Stimulated activated CD8-positive, alpha-beta memory T cell treated with anti-CD3 and anti-CD28 coated beads, Interleukin-2, amount 100 ng/mL, for 1 hour (primary cell): ENCODE results near the gene TXN.
A peak's percentile ranks its signal among the peaks of the same experiment; 100 is the strongest.

Experiments used
- DNase-seq, 2 donors: peaks; one replicate each; pipeline ENCODE4 v3.0.0-alpha.2; 2020; ENCODE audit warnings: low read depth in 2 of 2

The TXN gene

DNA sequence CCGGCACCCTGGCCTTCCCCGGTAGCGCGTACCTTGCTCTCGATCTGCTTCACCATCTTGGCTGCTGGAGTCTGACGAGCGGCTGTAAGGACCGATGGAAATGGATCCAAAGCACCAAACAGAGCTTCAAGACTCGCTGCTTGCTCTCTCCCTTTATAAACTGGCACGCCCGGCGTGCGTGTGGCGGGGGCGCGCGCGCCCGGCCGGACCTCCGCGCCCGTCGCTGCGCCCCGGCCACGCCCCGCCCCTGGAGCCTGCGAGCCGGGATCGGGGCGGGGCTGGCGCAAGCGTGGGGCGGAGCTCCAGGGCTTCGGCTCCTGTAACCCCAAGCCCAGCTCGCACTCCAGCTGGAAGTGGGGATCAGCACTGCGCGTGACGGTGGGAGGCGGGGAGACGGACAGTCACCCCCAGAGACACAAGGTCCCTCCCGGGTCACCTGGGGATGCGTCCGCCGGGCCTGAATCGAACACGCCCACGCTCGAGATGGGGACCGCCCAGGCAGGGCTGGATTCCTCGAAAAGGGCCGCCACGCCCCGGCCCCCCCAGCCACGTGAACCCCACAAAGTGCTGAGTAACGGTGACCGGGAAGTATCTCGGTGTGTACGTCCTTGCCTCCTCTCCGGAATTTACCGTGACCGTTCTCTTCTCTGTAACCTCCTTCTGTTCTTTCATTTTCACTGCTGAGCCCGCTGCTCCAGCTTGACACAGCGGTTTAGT, at the start of gene TXN:
TXN (minus strand) TSS at position 128 of the 717 bp plus-strand sequence; CDS start at position 56, 72 bp downstream.
- DNase-seq = peak; percentile 59 to 64

DNA sequence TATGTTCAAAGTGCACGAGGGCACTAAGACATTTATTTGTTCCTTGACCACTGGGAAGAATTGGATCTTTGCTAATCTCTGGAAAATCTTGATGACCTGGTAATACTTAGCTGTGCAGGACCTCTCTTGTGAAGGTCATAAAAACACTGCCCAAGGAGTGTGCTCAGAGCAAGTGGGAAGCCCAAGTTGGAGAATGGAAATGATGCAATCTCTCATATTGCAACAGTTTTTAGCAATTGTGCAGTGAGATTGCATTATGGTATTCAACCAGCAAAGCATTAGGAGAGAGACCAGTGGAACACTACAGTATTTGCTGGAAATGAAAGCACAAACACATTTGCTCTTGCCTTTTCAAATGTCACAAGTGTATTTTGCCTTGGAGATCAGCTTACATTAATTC, 46.8 kb upstream of the TXN start:
- no peak for DNase-seq

DNA sequence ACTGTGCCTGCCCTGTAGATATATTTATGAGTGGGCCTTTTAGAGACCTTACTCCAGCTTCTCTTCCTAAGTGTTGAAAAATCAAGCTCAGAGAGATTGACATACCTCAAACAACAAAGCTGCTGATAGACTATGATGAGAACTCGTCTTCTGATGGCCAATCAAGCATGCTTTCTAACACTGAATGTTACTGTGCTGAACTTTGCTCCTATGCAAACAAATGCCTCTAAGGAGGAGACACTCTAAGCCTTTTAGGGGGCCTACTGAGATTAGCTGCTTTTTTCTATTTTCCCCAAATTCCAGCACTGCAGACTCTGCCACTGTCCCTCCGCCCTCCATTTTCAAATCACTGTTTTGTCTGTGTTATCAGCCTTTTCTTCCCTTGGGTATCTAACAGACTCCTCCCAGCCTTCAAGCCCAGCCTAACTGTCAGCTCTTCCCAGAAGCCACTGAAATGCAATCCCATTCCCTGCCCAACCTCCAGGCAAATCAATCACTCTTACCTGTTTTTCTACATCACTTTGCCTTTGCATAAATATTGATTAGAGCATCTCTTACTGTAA, 41.8 kb upstream of the TXN start:
- no peak for DNase-seq

DNA sequence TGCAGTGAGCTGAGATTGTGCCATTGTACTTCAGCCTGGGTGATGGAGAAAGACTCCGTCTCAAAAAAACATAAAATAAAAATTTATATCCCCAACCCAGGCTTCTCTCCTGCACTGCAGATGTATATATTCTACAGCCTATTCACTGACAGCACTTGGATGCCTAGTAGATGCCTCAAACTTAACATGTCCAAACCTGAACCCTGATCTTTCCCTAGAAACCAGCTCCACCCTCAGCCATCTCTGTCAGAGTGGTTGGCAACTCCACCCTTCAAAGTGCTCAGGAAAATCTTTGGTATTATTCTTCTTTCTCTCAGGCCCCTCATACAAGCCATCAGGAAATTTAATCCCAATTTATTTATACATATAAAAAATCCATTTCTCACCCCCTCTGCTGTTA, 36.9 kb upstream of the TXN start:
- no peak for DNase-seq

DNA sequence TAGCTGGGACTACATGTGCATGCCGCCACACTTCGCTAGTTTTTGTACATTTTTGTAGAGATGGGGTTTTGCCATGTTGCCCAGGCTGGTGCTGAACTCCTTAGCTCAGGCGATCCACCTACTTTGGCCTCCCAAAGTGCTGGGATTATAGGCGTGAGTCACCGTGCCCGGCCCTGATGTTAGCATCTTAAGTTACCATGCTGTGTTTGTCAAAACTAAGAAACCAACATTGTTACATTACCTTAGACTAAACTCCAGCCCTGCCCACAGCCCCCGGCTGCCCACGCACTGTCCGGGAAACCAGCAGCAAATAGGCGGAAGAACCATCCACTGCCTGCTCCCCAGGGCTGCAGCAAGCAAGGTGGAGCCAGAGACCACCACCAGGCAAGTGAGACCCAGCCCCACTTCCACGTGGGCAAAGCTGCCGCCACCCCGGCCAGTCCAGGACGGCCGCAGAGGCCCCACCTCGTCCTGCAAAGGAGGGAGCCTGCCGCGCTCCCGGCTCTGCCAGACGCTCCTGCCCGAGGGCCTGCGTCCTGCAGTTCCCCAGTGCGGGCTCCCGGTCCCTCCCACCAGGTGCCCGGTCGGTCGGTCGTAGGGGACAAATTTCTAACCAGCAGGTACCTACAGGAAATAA, 35.7 kb upstream of the TXN start:
- no peak for DNase-seq

DNA sequence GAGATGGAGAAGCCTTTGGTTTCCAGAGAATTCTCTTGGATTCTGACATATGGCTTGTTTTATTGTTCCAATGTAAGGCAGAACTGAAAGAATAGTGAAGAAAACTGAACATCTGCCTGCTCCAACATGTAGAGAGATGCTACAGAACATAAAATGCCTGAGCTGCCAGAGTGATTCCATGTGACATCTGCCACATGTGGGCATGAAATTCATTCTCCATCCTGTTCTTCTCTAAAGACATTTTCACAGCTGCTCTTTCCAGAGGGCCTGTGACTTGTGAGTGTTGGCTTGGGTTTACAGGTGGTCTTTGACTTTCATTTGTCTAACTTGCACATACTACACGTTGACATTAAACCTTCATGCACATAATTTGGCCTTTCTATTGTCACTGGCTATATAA, 33.7 kb upstream of the TXN start:
- no peak for DNase-seq

DNA sequence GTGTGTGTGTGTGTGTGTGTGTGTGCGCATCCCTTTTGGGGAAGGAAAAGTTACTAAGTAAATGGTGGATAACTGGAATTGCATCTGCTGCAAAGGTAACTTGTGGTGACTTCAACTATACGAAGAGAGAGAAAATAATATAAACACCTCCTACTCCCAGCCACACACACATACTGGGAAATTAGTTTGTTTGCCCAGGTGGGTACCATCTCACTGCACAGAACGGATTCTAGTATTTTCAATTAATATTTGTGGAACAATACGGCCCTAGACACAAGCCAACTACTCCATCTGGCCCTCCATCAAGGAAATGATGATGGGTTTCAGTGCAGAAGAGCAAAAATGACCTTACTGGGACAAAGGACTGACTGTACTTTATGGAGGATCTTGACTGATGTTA, 32.2 kb upstream of the TXN start:
- DNase-seq = no peak

DNA sequence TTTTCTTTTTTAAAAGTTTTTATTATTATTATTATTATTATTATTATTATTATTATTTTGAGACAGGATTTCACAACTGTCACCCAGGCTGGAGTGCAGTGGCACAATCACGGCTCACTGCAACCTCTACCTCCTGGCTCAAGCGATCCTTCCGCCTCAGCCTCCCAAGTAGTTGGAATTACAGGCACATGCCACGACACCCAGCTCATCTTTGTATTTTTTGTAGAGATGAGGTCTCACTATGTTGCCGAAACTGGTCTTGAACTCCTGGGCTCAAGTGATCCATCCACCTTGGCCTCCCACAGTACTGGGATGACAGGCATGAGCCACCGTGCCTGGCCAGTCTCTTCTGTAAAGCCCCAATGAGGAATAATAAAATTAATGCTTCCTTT, 31.0 kb upstream of the TXN start:
- DNase-seq = no peak

DNA sequence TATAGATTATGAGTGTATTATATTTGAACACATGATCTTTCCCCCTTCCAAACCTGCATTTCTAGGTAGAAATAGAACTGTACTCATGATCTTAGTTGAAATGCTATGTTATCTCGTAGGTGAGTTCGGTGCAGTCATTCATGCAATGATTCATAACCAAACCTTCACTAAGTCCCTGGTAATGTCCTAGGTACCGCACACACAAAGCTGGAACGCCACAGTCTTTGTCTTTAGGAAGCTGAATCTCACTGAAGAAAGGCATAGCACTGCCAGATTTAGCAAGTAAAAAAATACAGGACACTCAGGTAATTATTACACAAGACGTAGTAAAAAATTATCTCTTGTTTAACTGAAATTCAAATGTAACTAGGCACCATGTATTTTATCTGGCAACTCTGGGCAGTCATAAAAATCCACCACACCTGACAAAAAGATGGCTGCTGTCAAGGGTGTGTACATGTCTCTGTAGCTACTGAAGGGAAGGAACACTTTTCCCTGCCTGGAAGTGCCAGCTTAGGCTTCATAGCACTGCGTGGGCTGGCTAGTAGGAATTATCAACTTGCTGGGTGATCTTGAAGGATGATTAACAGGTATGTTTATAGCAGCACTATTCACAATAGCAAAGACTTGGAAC, 28.0 kb upstream of the TXN start:
- DNase-seq = no peak

DNA sequence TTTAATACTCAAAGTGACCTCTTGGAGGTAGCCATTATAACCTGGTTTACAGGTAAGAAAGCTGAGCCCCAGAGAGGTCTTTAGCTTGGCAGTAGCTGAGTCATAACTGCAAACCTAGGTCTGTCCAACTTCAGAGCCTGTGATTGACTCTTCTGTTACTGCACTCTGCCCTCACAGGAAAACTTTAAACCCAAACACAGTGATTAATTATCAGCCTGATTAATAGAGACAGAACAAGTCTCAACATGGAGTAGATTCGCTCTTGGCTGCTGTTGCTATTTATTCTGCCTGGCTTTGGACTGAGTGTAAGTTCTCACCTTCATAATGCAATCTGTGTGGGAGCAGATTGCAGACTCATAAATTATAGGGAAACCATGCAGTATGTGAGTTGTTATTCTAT, 27.4 kb upstream of the TXN start:
- no peak for DNase-seq

DNA sequence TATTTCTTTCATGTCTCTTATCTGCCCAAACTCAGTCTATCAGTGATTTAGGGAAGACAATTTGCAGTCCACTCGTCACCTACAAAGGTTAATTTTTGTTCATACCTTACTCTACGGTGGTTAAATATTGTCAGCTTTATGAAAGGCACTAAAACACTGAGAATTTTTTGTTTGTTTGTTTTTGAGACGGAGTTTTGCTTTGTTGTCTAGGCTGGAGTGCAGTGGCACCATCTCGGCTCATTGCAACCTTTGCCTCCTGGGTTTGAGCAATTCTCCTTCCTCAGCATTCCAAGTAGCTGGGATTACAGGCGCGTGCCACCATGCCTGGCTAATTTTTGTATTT, 26.4 kb upstream of the TXN start:
- DNase-seq = no peak

DNA sequence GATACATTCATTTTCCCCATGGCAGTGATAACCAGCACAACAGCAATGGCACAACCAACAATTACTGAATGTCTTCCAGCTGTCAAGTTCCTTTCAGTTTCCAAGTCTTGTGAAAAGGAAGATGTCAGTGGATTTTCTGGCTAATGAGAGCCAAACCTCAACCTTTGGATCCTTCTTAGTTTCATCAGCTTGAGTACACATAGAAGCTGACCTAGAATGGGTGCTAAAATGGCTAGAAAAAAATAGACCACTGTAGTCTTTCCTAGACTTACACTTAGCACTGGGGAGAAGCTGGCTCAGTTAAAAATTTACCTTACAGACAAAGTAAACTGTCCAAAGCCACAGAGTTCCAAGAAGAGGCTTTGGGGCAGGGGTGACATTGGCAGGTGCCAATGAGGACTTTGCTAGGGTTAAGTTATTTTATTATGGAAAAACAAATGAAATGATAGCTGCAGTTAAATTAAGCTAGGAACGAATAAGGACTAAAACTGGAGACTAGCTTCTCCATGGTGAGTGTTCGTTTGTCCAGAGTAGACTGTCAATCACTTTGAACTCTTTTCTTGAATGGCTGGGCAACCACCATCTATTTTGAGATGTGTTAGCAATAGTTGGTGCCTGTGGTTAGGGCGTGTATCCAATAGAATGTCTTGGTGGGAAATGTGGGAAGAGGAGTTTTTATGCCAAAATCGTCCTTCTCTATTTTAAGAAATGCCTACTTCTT, 25.9 kb upstream of the TXN start:
- DNase-seq = no peak

DNA sequence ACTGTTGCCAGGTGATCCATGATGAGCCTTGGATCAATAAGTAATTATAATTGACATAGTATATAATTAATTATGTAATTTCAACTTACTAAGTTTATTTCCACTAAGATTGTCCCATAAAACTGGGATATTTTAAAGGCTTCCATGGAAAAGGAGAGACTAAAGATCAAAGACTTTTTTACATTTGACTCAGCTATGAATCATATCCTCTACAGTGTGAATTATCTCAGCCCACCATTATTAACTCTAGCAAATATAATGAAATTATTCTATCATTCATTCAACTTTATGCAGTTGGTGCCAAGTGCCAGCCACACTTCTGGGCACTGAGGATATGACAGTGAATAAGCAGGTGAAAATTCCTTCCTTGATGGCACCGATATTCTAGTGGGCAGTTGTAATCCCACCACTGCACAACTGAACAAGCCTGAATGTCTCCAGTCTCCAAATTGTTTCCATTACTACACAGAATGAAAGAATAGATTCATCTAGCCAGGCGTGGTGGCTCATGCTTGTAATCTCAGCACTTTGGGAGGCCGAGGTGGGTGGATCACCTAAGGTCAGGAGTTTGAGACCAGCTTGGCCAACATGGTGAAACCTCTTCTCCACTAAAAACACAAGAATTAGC, 21.9 kb upstream of the TXN start:
- DNase-seq = no peak

DNA sequence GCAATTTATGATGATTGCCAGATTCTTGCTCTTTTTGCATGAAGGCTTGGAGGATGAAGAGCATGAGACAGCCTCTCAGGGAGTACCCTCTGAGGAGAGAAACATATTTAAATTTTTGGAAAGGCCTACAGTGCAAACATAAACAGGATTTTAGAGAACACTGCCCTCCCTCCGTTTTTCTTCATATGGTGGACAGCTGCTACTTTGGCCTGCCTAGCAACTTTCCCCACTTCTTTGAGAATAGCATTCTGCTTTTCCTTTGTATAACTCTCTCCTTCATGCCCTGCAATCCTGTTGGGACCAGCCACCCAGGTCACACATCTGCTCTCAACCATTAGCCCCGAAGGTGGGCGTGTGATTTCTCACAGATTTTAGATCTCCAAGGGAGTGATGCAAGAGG, 20.5 kb upstream of the TXN start:
- no peak for DNase-seq

DNA sequence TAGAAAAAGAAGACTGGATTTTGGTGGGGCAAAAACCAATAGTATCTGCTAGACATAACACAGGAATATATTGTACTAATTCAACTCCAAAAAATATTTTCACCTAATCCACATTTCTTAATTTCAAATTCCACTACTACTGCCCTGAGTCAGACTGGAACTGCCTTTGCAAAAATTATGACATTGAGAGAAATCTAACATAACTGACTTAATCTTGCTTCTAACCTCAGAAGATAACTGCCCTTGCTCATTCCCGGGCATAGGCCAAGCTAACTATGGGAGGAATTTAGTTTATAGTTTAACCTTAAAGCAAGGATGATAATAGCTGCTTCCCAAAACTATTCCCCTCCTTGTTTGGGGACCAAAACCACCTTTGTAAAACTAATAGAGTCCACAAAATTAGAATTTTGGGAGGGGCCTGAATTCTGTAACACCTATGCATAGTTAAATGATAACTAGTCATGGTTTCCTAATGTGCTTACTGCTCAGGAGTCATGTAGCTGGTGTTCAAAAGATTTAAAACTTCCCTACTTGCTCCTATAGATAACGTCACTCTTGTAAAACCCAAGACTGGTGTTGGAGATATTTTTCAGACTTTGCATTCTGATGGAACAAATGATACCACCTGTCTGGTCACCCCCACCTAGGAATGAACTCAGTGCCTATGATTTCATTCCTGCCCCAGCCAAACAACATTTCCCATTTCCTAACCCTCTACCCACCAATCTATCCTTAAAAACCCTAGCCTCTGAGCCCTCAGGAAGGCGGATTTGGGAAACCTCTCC, 14.1 kb upstream of the TXN start:
- no peak for DNase-seq

DNA sequence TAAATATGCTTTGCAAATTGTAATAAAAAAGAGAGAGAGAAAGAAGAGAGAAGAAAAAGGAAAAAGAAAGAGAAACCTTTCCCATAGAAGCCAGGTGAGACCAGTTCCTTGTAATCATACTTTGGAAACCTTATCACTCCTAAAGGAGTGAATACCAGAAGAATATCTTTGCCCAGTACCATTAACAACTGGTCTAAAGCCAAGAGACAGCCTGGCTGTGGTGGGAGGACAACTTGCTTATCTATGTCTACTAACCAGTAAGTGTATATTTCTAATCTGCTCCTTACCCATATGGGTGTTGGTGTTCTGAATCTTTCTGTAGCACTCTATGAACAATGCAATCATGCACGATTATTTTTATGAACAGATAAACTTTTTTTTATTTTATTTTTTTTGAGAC, 10.5 kb upstream of the TXN start:
- no peak for DNase-seq

DNA sequence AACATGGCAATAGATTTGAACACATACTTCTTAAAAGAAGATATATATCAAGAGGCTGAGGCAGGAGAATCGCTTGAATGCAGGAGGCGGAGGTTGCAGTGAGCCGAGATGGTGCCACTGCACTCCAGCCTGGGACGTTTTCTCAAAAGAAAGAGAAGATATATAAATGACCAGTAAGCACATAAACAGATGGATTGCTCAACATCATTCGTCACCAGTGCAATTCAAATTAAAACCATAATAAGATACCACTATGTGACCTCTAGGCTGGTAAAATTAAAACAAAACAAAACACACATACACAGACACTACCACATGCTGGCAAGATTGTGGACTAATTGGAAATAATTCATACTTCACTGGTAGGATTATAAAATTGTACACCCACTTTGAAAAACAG, 5.3 kb upstream of the TXN start:
- no peak for DNase-seq

DNA sequence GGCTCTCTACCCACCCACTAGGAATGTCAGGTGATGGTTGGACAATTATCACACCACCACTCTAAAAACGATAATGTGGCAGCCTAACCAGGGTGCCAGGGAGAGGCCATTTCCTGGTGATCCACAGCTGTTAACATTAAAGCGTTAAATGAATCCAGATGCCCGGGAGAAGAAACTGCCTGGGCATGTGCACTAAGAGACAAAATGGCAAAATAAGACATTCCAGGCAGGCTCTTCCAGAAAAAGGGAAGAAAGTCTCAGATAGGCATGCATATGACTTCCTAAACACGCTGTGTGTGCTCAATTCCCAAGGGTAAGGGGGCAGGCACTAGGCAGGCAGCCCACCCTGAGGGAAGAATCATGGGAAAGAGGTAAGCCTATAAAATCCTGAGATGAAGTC, 4.6 kb upstream of the TXN start:
- no peak for DNase-seq

DNA sequence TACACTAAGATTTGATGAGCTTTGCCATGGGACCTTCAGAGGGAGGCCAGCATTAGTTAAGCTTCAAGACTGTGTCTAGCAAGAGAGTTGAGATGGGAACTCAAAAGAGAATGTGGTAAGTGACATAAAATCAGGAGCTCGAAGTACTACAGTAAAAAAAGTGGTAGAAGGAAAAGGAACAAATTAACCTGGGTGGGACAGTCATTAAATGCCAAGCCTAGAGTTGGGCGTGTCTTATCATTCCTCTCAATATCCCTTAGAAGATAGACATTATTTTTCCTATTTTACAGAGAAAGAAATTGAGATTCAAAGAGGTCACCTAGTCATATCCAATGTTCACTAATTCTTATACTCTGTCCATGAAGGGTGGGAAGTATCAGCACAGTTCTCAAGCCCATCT, 3.3 kb upstream of the TXN start:
- no peak for DNase-seq

DNA sequence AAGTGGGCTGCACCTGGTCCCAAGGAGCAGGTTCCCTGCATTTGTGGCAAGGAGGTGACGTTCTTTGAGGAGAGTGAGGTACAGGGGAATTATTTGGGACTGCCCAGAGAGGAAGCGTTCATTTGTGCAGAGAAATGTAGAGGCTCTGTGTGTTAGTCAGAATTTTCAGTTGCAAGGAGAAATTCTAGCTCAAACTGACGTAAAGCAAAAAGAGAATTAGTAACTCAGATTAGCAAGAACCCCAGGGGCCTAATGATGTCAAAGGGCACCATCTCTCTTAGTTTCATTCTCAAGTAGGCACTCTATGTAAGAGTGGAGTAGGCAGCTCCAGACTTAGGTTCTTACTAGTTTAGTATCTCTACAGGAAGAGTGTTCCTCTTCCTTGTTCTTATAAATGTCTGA, 2.4 kb upstream of the TXN start:
- DNase-seq = no peak

DNA sequence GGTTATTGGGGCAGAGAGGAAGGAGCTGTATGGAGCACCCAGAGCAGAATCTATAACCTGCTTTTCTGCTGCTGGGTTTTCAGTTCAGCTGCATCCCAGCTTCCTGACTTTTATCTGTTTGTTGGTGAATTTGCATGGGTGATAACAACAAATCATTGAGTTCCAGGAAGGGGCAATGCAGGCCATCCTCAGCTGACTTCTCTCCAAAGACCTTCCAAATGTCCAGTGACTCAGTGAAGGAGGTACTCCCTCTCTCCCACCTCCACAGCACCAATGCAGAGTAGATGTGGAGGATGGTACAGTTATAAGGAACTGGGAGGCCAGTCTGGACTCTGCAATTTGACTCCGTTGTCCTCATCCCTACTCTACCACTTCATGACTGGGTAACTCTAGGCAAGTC, 1.6 kb upstream of the TXN start:
- DNase-seq = no peak
